GM18873 (cell line): ENCODE results near the gene RUFY1.
"Not testable (repeated sequence)": the region's sequence is repeated elsewhere in the genome, so short reads cannot be mapped to it uniquely, and the experiment has no call there.

Source experiments
- ATAC-seq: cut with Tn5 transposase; IDR thresholded peaks from one replicate; pipeline ENCODE4 v1.9.1; 2021; ENCODE audit warnings: mild to moderate bottlenecking, moderate library complexity, moderate number of reproducible peaks; ENCODE audit not compliant: unreplicated experiment, low FRiP score

The RUFY1 gene

DNA sequence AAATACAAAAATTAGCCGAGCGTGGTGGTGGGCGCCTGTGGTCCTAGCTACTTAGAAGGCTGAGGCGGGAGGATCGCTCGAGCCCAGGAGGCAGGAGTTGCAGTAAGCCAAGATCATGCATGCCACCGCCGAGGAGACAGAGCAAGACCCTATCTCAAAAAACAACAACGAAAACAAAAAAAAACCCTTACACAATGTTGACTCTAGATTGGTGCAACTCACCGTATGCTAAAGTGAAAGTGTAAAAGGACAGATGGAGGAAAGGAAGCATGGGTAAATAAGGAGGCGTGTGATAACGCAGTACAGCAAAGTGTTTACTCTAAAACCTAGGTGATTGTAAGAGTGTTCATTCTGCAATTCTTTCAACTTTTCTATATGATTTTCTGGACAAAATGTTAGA is 15.9 kb upstream of the RUFY1 start:
- ATAC-seq: no peak

DNA sequence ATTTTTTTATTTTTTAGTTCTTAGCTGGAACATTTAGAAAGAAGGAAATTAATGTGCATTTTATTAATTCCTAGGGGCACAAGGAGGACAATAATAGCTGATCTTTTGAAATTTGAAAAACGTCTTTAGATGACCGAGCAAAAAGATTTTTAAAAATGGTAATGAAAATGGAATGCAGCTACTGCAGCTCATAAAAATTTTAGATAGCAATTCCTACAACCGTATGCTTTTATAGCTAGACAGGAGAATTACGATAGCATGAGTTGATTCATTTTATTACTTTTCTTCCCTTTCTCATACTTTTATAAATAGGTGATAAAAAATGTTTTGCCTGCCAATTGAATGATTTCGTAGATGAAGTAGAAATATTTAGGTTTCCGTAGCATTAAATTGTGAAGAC is 13.7 kb upstream of the RUFY1 start:
- ATAC-seq: no peak

DNA sequence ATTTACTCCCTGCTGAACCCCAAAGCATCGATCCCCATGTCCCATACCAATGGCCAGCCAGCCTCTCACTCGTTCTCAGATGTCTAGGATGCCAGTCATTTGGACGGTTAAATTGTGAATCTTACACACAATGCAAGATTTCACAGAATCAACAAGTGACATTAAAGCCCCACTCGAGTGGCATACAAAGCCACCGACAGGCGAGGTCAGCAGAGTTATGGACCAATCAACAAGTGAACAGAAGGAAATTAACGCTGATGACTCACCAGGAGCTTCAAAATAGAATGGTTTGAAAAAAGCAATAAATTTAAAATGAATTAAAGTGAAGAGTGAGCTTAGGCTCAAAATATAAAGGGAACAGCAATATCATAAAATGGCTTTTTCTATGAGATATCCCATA is 8.2 kb upstream of the RUFY1 start:
- ATAC-seq: no peak

DNA sequence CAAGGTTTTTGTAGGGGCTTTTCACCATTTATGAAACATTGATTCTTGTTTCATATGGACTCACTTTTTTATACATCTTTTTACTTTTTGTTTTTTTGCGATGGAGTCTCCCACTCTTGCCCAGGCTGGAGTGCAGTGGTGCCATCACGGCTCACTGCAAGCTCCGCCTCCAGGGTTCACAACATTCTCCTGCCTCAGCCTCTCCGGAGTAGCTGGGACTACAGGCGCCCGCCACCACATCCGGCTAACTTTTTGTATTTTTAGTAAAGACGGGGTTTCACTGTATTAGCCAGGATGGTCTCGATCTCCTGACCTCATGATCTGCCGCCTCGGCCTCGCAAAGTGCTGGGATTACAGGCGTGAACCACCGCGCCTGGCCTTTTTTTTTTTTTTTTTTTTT is 7.1 kb upstream of the RUFY1 start:
- not testable (repeated sequence) for ATAC-seq

DNA sequence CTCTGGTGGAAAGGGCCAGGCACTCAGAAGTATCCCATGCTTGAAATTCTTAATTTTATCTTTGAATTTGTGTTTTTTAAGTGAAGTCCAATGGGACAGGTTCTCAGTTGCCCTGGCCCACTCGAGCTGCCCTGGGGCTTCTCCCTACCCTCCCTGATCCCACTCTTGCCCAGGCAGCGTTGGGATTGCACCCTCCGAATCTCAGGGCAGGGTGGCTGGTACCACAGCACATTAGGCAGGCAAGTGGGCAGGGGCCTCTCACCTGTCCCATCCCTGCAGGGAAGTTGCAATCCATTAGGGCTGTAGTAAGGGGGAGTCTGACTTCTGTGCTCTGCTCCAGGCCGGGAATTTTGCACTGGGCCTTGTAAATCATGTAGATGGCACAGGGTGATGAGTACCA is 2.7 kb downstream of the RUFY1 start:
- ATAC-seq: no peak

DNA sequence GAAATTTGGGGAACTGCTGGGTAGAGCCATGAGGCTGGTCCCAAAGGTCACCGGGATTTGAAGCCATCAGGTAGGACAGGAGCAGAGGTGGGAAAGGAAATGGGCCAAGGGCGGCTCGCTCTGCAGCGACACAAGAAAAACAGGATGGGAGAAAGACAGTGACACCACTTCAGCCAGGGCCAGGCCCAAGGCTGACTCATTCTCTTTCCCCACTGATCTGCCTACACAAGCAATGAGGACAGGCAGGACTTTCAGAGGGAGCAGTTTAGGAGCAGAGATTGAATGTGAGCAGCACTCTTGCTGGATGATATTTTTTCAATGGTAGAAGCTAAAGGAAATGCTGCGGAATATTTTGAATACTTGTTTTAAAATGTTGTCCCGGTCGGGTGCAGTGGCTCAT is 3.5 kb downstream of the RUFY1 start:
- ATAC-seq: no peak

DNA sequence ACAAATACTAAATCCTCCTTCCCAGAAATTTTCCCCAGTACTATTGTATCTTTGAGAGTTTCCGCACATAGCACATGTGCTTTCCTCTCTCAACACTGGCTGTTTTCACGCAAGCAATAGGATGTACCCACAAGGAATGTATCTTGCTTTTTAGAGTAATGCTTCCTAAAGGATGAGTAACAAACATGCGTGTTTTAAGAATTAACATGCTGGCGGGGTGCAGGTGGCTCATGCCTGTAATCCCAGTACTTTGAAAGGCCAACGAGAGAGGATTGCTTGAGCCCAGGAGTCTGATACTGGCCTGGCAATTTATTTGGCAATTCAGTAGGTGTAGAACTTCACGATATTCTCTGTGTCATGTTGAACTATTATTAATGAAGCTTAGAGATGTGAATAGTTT is 4.6 kb downstream of the RUFY1 start:
- ATAC-seq: no peak

DNA sequence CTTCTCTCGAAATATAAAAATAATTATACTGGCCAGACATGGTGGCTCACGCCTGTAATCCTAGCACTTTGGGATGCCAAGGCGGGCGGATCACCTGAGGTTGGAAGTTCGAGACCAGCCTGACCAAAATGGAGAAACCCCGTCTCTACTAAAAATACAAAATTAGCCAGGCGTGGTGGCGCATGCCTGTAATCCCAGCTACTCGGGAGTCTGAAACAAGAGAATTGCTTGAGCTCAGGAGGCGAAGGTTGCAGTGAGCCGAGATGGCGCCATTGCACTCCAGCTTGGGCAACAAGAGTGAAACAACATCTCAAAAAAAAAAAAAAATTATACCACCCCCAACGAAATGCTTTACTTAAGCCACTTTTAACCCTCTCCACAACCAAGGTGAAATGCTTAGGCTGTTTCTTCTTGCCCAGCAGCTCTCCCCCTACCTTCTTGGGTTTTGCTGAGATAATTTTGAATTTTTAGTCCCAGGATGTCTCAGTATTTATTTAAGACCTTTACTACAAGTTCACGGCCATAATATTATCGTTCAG is 8.0 kb downstream of the RUFY1 start:
- ATAC-seq: not testable (repeated sequence)

DNA sequence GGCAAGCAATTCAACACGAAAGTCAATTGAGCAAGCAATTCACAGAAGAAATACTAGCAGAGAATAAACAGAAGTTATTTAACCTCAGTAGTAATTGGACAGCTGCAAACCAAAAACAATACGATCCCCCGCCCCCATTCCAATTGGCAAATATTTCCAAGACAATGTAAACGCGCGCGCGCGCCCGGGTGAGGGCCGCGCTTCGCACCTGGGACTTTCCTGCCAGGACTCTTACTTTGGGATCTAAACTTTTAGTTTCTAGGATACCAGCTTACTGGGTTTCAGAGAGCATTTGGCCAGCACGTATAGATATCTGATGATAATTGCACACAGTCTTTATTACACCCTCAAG is 8.6 kb downstream of the RUFY1 start:
- ATAC-seq: no peak

DNA sequence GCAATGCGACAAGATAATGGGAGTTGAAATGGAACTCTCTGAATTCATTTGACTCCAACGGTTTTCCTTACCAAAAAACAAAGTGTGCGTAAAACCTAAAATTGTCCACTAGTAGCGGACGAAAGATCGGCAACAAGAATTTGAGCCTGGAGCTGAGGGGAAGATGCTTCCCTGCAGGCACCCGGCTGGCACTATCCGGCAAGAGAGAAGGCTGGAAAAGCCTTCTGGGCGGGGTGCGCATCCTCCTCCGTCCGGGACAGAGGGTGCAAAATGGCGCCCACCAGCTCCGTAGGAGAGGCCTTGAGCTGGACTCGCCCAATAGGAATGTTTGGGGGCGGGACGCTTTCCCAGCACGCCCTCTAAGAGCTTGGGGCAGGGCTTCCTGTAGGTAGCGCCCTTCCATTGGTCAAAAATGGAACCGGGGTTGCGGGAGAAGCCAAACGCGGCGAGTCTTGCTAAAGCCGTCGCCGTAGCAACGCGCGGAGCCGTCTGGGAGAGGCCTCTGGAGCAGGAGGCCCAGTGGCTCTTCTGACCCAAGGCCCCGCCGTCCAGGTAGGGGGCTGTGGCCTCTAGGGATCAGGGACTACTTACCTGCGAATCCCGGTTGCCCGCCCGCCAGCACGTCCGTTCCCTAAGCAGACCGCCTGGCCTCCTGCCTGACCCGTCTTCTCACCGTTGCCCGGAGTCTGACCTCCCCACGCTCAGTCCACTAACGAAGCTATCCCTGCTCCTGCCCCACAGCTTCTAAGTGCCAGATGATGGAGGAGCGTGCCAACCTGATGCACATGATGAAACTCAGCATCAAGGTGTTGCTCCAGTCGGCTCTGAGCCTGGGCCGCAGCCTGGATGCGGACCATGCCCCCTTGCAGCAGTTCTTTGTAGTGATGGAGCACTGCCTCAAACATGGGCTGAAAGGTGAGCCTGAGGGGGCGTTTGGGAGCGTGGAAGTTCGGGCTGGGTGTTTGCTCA is 9.2 kb downstream of the RUFY1 start:
- no peak for ATAC-seq

DNA sequence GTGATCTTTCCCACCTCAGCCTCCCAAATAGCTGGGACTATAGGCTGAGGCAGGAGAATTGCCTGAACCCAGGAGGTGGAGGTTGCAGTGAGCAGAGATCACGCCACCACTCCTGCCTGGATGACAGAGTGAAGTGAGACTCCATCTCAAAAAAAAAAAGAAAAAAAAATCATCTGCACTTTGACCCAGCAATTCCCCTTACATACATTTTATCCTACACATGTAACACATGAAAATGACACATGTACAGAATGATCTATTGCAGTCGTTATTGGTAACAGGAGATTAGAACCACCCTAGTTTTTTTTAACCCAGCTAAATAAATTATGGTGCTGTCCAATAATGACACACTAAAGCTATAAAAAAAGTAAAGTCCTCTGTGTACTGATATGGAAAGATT is 14.2 kb downstream of the RUFY1 start:
- no peak for ATAC-seq

DNA sequence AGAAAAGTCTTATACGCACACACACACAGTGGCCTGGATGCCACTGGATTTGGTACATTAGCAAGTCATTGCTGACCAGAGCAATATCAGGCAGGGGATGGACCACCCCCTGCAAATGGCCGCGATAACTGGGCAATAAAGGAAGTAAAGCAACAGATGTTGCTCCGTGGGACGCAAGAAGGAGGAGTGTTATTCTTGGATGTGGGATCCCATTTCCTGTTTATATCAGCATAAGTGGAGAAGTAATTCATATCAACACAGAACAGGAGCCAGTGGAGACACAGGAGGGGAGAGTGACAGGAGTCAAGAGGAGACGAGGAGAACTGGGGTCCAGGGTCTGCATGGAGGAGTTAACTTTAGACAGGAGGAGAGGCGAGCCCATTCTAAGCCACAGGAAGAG is 18.4 kb downstream of the RUFY1 start:
- ATAC-seq: no peak

DNA sequence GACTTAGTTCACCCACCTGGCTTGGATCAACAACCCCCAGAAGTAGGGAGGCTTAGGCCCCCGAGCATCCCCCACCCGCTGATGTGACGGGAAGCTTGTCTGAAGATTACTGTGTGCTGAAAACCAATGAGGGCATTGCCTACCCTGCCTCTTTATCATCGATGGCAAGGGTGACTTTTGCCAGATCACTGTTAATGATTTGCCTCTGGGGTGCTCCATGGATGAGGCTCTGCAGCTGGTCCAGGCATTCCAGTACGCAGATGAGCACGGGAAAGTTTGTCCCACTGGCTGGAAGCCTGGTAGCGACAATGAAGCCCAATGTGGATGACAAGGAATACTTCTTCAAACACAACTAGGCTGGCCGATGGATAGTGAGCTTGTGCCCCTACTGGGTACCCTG is 22.0 kb downstream of the RUFY1 start:
- ATAC-seq: no peak

DNA sequence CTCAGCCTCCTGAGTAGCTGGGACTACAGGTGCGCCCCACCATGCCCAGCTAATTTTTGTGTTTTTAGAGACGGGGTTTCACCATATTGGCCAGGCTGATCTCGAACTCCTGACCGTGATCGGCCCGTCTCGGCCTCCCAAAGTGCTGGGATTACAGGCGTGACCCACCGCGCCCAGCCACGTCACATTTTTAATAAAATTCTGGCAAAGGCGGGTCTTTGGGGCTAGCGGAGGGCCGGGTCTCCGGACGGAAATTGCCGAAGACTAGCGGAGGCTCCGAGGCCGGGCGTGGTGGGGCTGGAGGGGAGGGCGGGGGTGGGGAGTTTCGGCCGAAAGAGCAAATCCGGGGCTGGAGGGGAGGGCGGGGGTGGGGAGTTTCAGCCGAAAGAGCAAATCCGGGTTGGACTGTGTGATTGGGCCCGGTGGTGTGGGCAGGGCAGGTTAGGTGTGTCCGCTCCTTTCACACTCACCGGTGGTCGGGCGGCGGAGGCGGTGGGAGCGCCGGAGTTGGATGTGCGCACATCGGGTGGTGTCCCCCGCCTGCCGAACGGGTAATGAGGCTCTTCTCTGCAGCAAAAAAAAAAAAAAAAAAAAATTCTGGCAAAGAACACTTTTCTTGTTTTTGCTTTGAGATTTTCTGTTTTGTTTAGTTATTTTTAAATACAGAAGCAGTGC is 27.1 kb downstream of the RUFY1 start:
- no peak for ATAC-seq

DNA sequence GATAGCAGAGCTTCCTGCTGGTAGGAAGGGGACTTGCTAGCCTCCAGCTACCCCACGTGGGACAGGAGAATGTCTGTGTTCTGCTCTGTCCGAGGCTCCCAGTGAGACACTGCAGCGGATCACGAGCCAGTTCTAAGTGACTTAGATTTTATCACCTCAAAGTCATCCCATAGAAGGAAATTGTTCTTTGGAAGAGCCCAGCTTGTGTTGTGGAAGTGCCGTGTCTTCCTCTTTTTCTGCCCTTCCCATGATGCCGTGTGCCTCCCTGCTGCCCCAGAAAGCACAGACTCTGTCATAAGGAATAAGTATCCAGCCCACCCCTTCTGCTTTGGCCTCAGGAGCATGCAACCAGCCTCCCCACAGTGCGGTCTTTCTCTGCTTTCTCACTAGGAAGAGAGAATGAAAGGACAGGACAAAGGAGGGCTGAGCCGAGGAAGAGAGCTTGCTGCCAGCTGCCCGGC is 35.6 kb downstream of the RUFY1 start:
- no peak for ATAC-seq

DNA sequence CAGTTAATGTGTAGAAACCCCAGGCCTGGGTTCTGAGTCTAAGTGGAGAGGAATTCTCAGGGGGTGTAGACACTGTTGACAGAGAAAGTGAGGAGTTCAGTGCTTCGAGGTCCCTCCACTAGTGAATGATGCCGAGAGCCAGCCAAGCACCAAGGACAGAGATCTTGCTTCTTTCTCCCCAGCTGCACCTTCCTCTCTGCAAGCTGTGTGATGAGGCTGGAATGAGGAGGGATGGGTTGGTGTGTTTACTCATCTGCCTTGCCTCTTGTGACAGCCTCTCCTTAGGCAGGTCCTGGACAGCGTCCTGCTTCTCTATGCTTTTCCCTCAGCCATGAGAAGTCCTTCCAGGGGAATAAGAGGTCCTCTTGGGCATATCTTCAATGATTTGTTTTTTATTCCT is 37.8 kb downstream of the RUFY1 start:
- no peak for ATAC-seq

DNA sequence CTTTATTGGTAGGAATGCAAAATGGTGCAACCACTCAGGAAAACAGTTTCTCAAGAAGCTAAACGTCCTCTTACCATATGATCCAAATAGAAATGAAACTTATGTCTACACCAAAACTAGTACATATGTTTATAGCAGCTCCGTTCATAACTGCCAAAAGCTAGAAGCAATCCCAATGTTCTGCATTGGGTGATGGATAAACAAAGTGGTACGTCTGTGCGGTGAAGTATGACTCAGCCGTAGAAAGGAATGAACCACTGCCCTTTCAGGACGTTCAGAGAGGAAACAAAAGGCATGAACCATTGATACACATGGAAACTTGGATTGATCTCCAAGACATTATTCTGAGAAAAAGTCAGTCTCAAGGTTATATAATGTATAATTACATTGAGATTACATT is 45.6 kb downstream of the RUFY1 start:
- ATAC-seq: no peak

DNA sequence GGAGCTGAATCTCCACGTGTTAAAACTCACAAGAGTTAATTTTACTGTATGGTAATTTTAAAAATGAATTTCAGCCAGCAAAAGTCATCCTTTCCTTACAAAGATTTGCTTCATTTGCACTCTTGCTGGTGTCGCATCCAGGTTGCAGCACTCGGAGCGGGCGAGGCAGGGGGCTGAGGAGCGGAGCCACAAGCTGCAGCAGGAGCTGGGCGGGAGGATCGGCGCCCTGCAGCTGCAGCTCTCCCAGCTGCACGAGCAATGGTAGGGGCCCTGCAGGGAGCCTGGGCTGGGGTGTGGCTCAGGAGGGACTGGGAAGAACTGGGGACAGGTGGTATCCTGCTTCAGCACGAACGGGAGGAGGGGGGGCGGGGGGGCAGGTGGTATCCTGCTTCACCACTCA is 46.1 kb downstream of the RUFY1 start:
- ATAC-seq: no peak

DNA sequence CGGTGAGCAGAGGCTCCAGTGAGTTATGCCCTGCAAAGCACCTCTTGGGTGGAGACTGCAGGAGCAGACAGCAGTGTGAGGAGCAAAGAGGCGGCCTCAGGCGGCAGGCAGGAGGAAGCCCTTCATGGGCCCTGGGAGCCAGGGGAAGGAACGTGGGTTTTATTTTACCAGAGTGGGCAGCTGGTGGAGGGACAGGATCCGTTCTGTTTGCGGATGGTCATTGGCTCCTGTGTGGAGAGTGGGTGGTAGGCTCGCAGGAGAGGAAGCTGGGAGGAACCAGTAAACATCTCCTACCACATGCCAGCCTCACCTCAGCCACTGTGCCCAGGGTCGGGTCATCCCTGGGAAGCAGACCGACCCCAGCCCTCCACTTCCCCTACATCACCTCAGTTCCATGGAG is 48.7 kb downstream of the RUFY1 start:
- no peak for ATAC-seq

DNA sequence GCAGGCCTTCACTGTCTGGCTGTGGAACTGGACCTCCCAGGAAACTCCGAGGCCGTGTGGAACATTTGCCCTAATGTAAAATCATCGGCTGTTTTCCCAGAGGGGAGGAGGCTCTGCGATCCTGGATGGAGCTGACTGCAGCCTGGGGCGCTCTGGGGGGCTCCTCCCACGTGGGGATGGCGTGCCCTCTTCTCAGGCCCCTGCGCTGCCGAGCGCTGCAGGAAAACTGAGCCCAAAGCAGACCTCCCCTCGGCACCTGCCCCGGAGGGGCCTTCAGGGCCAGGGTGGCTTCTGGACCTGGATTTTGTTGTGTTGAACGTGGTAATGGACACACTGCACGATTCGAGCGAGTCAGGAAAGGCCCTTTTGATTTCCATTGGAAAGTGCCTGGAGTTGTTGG is 49.2 kb downstream of the RUFY1 start:
- no peak for ATAC-seq

DNA sequence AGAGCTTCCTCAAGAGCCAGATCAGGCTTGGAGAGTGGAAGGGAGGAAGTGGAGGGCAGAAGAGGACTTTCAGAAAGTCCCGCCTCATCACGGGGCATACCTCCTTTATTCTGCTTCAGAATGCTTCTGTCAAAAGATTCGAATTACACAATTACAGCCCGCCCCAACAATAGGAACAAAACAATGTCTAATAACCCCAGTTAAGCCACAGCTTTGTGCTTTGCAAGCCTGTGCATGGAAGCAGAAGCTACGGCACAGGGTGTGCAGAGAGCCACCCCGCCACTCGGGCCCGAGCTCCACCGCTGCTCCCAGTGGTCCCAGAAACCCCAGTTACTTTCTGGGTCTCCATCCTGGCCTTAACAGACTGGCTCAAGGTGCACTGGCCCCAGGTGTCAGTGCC is 49.6 kb downstream of the RUFY1 start:
- ATAC-seq: no peak
